Activated CD8-positive, alpha-beta memory T cell treated with anti-CD3 and anti-CD28 coated beads, Interleukin-2, amount 50 U/mL, for 24 hours (primary cell): ENCODE results near the gene OGFOD2.
"Not testable (repeated sequence)": the region's sequence is repeated elsewhere in the genome, so short reads cannot be mapped to it uniquely, and the experiment has no call there.

Source experiments
- DNase-seq: peaks from one replicate; pipeline ENCODE4 v3.0.0-alpha.2; 2020; ENCODE audit errors: extremely low read depth

Gene OGFOD2

GRCh38 chr12:122974892-122975789, at the start of gene OGFOD2:
TSS of gene OGFOD2 (plus strand) at chr12:122975244. CDS start at chr12:122975252, 8 bp downstream.
- peak; percentile 89 for DNase-seq

GRCh38 chr12:122927756-122928403, 47.2 kb upstream of the OGFOD2 start:
- no peak for DNase-seq

- DNase-seq, result no peak
Measured at GRCh38 chr12:122928404-122929147, 46.5 kb upstream of the OGFOD2 start.

- no peak for DNase-seq
Measured at GRCh38 chr12:122929148-122929538, 45.9 kb upstream of the OGFOD2 start.

- DNase-seq, result no peak
Measured at GRCh38 chr12:122929812-122930211, 45.2 kb upstream of the OGFOD2 start.

GRCh38 chr12:122932207-122932606, 42.8 kb upstream of the OGFOD2 start:
- no peak for DNase-seq

- DNase-seq, result no peak
Measured at GRCh38 chr12:122934722-122935121, 40.3 kb upstream of the OGFOD2 start.

GRCh38 chr12:122935318-122935717, 39.7 kb upstream of the OGFOD2 start:
- DNase-seq, result no peak

GRCh38 chr12:122937622-122938091, 37.4 kb upstream of the OGFOD2 start:
- no peak for DNase-seq

GRCh38 chr12:122939125-122939524, 35.9 kb upstream of the OGFOD2 start:
- no peak for DNase-seq

GRCh38 chr12:122941351-122941750, 33.7 kb upstream of the OGFOD2 start:
- not testable (repeated sequence) for DNase-seq

GRCh38 chr12:122942637-122943036, 32.4 kb upstream of the OGFOD2 start:
- DNase-seq, result no peak

GRCh38 chr12:122943196-122943595, 31.8 kb upstream of the OGFOD2 start:
- DNase-seq, result no peak

GRCh38 chr12:122944605-122945592, 30.1 kb upstream of the OGFOD2 start:
- no peak for DNase-seq

- peak; percentile 56 for DNase-seq
Measured at GRCh38 chr12:122946690-122947341, 28.2 kb upstream of the OGFOD2 start.

- no peak for DNase-seq
Measured at GRCh38 chr12:122947352-122947792, 27.7 kb upstream of the OGFOD2 start.

GRCh38 chr12:122948605-122949004, 26.4 kb upstream of the OGFOD2 start:
- DNase-seq, result no peak

- no peak for DNase-seq
Measured at GRCh38 chr12:122949405-122949804, 25.6 kb upstream of the OGFOD2 start.

- DNase-seq, result no peak
Measured at GRCh38 chr12:122949816-122950675, 25.0 kb upstream of the OGFOD2 start.
